Ovary (tissue), 9 donors: Measurements from ENCODE around the gene AGBL5. TPM values are rescaled to one million over a fixed set of nuclear protein-coding genes. Genes with fewer than 3 reads are reported as not detected.

ENCODE experiments used
- DNase-seq, 5 donors: peaks; one replicate each; pipeline ENCODE4 v3.0.0-alpha.2; 2019 to 2020
- H3K27ac ChIP-seq, 2 donors: fragments of 200-600 bp; one replicate each; pipeline versions ENCODE4 v1.5.1 to v1.8.0; 2019 to 2022
- H3K27me3 ChIP-seq: fragments of 200-600 bp; one replicate; pipeline ENCODE4 v1.8.0; 2022
- H3K36me3 ChIP-seq: fragments of 200-600 bp; sonication (generic); one replicate; pipeline ENCODE4 v1.5.1; 2019
- H3K4me1 ChIP-seq: one replicate; pipeline ENCODE4 v1.8.1; 2013; ENCODE audit warnings: mild to moderate bottlenecking, moderate library complexity; ENCODE audit not compliant: insufficient read depth
- H3K4me3 ChIP-seq: fragments of 200-600 bp; sonication (generic); one replicate; pipeline ENCODE4 v1.5.1; 2017
- H3K9me3 ChIP-seq, 2 donors: fragments of 200-600 bp in 1 of 2; sonication (generic) in 1 of 2; one replicate each; pipeline versions ENCODE4 v1.5.1 to v1.8.1; 2013 to 2019; ENCODE audit warnings: mild to moderate bottlenecking in 1 of 2, moderate library complexity in 1 of 2
- EP300 ChIP-seq: sonication (generic); formaldehyde crosslinking; IDR thresholded peaks from one replicate; pipeline ENCODE4 v1.6.1; 2017; ENCODE audit warnings: antibody characterized with exemption
- POLR2A ChIP-seq: fragments of 450-650 bp; IDR thresholded peaks from one replicate; pipeline ENCODE4 v1.6.1; 2017; ENCODE audit warnings: antibody characterized with exemption, mild to moderate bottlenecking, moderate library complexity
- WGBS, 3 donors: extraction: QIAGEN DNeasy Blood & Tissue Kit in 1 of 3; methylation state at CpG; one replicate each; pipeline versions ENCODE4 v1.1.5 to v1.1.7; 2013 to 2017; 5-methylcytosine and 5-hydroxymethylcytosine counted together
- intact Hi-C, 4 donors: fragments of 100-400 bp; cut with DNase I; formaldehyde crosslinking; loops; one replicate each; pipeline versions ENCODE4 v1.11.0 to v1.15.1; 2022 to 2023
- polyA plus RNA-seq, 2 donors: library from polyadenylated mRNA; stranded (reverse); fragments of 200-250 nt in 1 of 2; fragments of 350-450 nt in 1 of 2; fragmentation: Illumina TruSeq in 1 of 2; extraction: RNeasy Lipid Tissue Mini Kit (QIAGEN cat#74804) in 1 of 2; gene quantifications; one replicate each; pipeline ENCODE4 v1.2.3, GENCODE V29; 2013 to 2014
- total RNA-seq, 7 donors: library from RNA; depleted of rRNA in 2 of 7; stranded (reverse); fragments of >200 nt in 2 of 7; fragmentation: NEBNext Ultra II Directional in 3 of 7; extraction: Animal tissue kit (Norgen Biotek cat#: 25700) in 3 of 7; gene quantifications; one replicate each; pipeline versions ENCODE4 v1.1.0 to v1.2.4, GENCODE V29; 2016 to 2023
- TF ChIP-seq, protein P1 (sequence below), 3 donors: fragments of 450-650 bp in 2 of 3; fragments of 200-600 bp in 1 of 3; IDR thresholded peaks; one replicate each; pipeline versions ENCODE4 v1.5.1 to v1.8.0; 2016 to 2022; ENCODE audit warnings: antibody characterized with exemption in 3 of 3, mild to moderate bottlenecking in 1 of 3
- donor health status: DM: no; HTN: no; CAD: no; lungs with moderate emphysema.
- donor health status: DM: no; HTN: no; CAD: no.
- donor health status: Bipolar disorder and iron deficiency.
- donor health status: DM: yes; HTN: yes; CAD: no.
- donor health status: DM: no; HTN: no; CAD: no.
- donor health status: DM: yes; HTN: yes; CAD: no.

Gene AGBL5
- total and polyA plus RNA-seq, 9 donors = 11.7 to 26.9 (median 23.9) TPM

DNA sequence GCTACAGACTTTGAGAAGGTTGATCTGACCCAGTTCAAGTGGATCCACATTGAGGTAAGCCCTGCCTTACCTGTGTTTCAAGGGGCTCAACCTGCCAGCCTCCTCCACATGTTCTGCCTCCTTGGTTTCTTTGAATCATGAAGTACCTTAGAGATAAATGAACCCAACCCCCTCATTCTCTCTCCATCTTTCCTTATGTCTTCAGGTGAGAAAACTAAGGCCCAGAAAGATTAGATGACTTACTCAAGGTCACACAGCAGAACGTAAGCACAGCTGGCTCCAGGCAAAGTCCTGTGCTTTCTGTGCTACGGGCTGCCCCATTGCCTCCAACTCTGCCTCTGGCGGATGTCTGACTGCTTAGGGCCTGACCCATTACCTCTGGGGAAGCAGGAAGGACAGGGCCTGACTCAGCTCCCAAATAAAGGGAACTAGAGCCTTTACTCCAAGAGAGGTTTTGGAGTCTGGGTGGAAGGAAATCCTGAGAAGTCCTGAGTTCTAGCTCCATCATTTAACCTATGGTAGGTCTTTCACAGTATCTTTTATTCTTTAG lies 45.4 kb downstream of the AGBL5 start:
- no peaks in the 10 kb centered on the region for H3K9me3 ChIP-seq
- intact Hi-C loops = loop anchor here (5.0 to 10.0 kb wide), 4 partner anchors 95 to 185 kb away; partner anchors contain the start of genes DNAJC5G (in 3 of the 4) and TRIM54 (in 1 of the 4)
- H3K27me3 ChIP-seq = no peaks in the 10 kb centered on the region
- H3K27ac ChIP-seq = no peak overlapping the region
- 22 to 43% (median 27%) methylated on average over 3 of the region's 3 CpGs for WGBS, 3 donors
- no peaks in the 10 kb centered on the region for H3K4me1 ChIP-seq
- no peak for DNase-seq
- no peak for TF ChIP-seq POLR2A
- TF ChIP-seq, protein P1, sequence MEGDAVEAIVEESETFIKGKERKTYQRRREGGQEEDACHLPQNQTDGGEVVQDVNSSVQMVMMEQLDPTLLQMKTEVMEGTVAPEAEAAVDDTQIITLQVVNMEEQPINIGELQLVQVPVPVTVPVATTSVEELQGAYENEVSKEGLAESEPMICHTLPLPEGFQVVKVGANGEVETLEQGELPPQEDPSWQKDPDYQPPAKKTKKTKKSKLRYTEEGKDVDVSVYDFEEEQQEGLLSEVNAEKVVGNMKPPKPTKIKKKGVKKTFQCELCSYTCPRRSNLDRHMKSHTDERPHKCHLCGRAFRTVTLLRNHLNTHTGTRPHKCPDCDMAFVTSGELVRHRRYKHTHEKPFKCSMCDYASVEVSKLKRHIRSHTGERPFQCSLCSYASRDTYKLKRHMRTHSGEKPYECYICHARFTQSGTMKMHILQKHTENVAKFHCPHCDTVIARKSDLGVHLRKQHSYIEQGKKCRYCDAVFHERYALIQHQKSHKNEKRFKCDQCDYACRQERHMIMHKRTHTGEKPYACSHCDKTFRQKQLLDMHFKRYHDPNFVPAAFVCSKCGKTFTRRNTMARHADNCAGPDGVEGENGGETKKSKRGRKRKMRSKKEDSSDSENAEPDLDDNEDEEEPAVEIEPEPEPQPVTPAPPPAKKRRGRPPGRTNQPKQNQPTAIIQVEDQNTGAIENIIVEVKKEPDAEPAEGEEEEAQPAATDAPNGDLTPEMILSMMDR (IDR thresholded peaks at IDR 0.05) = no peak
- TF ChIP-seq EP300 = no peak
- no peak overlapping the region for H3K4me3 ChIP-seq
- H3K36me3 ChIP-seq = no peaks in the 10 kb centered on the region

DNA sequence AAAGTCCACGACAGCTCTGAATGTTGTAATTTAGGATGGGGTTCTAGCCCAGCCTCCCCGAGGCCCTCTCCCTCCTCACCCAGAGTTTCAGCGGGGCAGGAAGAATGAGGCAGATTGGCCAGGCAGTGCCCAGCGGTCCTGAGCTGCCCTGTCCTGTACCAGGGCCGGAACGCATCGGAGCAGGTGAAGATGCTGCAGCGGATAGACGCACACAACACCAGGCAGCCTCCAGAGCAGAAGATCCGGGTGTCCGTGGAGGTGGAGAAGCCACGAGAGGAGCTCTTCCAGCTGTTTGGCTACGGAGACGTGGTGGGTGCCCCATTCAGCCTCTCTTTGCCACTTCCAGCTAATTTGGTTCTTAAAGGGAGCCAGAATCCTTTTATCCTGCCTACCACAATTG lies 45.9 kb downstream of the AGBL5 start:
- intact Hi-C loops = loop anchor here (5.0 to 10.0 kb wide), 4 partner anchors 95 to 185 kb away; partner anchors contain the start of genes DNAJC5G (in 3 of the 4) and TRIM54 (in 1 of the 4)
- TF ChIP-seq EP300 (no peak), POLR2A (no peak)
- TF ChIP-seq, protein P1 (IDR thresholded peaks at IDR 0.05) = no peak
- peak in 1 of 5 donors; percentile 17 for DNase-seq
- Histone ChIP-seq H3K36me3 (no peaks in the 10 kb centered on the region), H3K27ac (no peak overlapping the region), H3K4me1 (no peaks in the 10 kb centered on the region), H3K4me3 (no peak overlapping the region), H3K9me3 (no peaks in the 10 kb centered on the region), H3K27me3 (no peaks in the 10 kb centered on the region)
- 79 to 86% (median 84%) methylated on average over 14 of the region's 14 CpGs for WGBS, 3 donors

DNA sequence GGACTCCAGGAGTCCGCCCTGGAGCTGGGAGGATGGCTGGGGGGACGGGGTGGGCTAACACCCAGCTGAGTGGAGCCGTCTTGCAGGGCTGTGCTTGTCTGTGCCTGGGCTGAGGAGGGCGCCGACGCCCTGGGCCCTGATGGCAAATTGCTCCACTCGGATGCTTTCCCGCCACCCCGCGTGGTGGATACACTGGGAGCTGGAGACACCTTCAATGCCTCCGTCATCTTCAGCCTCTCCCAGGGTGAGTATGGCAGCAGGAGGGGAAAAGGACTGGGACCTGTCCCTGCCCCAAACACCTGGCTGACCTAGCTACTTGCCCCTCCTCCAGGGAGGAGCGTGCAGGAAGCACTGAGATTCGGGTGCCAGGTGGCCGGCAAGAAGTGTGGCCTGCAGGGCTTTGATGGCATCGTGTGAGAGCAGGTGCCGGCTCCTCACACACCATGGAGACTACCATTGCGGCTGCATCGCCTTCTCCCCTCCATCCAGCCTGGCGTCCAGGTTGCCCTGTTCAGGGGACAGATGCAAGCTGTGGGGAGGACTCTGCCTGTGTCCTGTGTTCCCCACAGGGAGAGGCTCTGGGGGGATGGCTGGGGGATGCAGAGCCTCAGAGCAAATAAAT lies 48.0 kb downstream of the AGBL5 start:
- WGBS, 3 donors = 87 to 91% (median 88%) methylated on average over 19 of the region's 19 CpGs
- TF ChIP-seq, protein P1 (IDR thresholded peaks at IDR 0.05) = no peak
- TF ChIP-seq POLR2A (no peak), EP300 (no peak)
- no peak for DNase-seq
- Histone ChIP-seq H3K4me3 (no peak overlapping the region), H3K27ac (no peak overlapping the region), H3K27me3 (no peaks in the 10 kb centered on the region), H3K9me3 (no peaks in the 10 kb centered on the region), H3K4me1 (no peaks in the 10 kb centered on the region), H3K36me3 (no peaks in the 10 kb centered on the region)
- intact Hi-C loops = loop anchor here (5.0 to 10.0 kb wide), 4 partner anchors 93 to 183 kb away; partner anchors contain the start of genes DNAJC5G (in 3 of the 4) and TRIM54 (in 1 of the 4)

DNA sequence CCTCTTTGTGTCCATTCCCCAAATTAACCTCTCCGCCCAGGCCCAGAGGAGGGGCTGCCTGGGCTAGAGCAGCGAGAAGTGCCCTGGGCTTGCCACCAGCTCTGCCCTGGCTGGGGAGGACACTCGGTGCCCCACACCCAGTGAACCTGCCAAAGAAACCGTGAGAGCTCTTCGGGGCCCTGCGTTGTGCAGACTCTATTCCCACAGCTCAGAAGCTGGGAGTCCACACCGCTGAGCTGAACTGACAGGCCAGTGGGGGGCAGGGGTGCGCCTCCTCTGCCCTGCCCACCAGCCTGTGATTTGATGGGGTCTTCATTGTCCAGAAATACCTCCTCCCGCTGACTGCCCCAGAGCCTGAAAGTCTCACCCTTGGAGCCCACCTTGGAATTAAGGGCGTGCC lies 48.6 kb downstream of the AGBL5 start:
- Histone ChIP-seq H3K9me3 (no peaks in the 10 kb centered on the region), H3K27me3 (no peaks in the 10 kb centered on the region), H3K4me3 (no peak overlapping the region), H3K27ac (no peak overlapping the region), H3K4me1 (no peaks in the 10 kb centered on the region), H3K36me3 (no peaks in the 10 kb centered on the region)
- no peak for TF ChIP-seq POLR2A
- TF ChIP-seq, protein P1 (IDR thresholded peaks at IDR 0.05) = no peak
- TF ChIP-seq EP300 = no peak
- DNase-seq = no peak
- intact Hi-C loops = loop anchor here in 1 of 4 donors (5.0 kb wide), 1 partner anchor 92 kb away; no protein-coding TSS in a partner anchor
- WGBS, 3 donors = 71 to 73% (median 72%) methylated on average over 9 to 10 of the region's 10 CpGs
